HTR-8/SVneo (cell line): ENCODE measurements around the gene PPM1G.

Experiments used
- DNase-seq: peaks from one replicate; pipeline ENCODE4 v3.0.0; 2011; ENCODE audit warnings: low spot score, mixed read lengths; ENCODE audit not compliant: insufficient read length
- FAIRE-seq: peaks from 2 replicates; lab custom pipeline; 2011; peaks lifted over from hg19 to GRCh38; lab: Jason Lieb, UNC

The PPM1G gene

DNA sequence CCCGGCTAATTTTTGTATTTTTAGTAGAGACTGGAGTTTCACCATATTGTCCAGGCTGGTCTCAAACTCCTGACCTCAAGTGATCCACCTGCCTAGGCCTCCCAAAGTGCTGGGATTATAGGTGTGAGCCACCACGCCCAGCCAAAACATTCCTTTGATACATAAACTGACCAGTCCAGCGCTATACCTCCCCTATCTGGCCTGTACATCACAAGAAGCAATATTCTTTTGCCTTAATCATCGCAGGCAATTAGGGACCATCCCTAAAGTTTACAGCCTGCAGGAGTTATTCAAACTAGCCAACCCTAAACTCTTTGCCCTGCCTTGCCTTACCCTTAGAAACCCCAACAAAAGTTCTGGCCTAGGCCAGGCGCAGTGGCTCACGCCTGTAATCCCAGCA is 6.8 kb upstream of the PPM1G start:
- FAIRE-seq, result no peak
- DNase-seq, result no peak

DNA sequence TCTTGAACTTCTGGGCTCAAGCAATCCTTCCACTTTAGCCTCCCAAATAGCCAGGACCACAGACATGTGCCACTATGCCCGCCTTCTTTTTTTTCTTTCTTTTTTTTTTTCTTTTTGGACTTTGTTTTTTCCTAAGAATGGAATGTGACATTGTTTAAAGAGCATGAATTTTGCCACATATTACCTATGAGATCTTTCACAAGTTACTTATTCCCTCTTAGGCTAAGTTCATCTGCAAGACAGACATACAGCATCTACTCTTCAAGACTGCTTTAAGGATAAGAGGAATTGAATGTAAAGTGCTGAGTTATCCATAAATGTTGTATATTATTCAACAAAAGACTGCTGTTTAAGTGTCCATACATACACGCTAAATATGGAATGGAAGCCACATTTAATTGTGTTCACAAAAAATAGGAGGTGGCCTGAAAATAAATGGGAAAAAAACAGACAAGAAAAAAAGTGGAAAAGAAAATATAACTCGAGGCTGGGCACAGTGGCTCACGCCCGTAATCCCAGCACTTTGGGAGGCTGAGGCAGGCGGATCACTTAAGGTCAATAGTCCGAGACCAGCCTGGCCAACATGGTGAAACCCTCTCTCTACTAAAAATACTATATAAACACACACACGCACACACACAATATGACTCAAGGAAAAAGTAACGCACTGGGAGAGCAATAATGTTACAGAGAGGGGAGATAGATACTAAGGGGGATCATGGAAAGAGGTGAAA is 3.2 kb upstream of the PPM1G start:
- FAIRE-seq (no peak), DNase-seq (no peak)

DNA sequence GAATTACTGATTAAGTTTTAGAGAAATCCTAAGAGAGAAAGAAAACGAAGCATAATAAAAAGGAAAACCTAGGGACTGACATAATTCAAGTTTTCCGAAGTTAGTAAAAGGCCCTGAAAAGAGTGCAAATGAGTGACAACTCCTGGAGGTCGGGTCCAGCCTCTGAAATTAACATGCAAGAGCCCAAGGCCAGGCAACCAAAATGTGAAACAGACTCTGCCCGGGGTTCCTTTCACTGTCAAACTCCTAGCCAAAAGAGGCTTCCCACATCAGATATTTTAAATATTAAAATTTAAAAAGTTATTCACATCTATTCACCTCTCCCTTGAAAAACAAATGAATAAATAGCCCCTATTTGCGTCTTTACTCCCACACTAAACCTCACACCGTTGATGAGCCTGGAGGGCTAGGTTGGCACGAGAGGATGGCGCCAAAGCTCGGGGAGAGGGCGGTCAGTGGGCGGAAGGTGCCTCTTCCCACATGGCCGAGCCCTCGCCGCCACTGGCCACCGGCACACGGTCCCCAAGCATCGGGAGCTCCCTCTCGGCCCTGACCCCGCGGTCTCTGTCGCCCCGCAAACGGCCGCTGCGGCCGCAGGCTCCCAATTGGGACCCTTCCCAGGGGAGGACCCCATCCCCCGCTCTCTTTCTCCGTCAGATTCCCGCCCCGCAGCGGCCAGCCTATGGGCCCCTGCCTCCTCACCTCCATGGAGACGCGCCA is 630 bp downstream of the PPM1G start:
- DNase-seq, result peak; percentile 41

DNA sequence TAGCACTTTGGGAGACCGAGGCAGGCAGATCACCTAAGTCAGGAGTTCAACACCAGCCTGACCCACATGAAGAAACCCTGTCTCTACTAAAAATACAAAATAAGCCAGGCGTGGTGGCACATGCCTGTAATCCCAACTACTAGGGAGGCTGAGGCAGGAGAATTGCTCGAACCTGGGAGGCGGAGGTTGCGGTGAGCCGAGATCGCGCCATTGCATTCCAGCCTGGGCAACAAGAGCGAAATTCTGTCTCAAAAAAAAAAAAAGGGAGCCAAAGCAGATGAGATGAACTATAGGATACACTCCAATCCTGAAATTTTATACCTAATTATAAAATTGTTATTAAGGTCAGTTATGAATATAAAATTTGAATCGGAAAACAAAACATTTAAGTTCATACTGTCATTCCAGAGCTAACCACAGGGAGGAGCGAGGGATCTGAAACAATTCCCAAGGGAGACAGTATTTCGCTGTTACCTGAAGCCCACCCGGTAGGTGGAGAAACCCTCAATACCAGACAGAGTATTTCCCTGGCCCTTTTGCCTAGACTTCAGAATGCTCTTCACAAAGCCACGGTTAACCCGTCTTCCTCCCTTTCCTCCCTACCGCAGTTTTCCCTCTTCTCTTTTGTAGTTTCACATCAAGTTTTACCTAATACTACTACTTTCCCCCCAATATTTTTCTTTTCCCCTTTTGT is 1.4 kb downstream of the PPM1G start:
- FAIRE-seq (no peak), DNase-seq (peak; percentile 75)

More for the DNA sequence above, 630 bp downstream of the PPM1G start:
- no peak for FAIRE-seq

DNA sequence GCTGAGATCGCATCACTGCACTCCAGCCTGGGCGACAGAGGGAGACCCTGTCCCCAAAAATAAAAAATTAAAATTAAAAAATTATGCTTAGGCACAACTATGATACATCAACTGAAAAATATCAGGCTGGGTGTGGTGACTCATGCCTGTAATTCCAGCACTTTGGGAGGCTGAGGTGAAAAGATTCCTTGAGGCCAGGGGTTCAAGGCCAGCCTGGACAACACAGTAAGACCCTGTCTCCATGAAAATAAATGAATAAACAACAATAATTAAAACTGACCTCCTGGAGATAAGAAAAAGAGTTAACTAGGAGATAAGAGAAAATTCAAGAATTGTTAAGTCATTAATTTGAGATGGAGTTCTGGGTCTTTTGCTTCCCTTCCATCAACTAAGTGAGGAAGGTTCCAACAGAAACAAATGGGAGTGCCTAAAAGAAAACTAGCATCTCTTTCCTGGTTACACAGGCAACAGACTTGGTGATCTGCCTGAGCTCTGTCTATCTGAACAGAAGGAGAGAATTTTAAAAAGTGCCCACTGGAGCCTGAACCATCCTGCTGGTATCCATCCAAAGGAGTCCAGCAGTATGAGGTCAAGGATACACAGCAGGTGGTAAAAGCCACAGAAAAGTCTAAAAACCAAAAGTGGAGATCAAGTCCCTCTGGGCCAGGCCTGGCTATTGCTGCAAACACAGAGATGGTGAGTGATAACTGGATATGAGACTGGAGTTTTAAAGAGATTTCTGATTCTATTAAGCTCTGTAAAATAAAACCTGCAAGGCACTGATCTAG is 8.8 kb downstream of the PPM1G start:
- FAIRE-seq, result no peak
- DNase-seq, result no peak

DNA sequence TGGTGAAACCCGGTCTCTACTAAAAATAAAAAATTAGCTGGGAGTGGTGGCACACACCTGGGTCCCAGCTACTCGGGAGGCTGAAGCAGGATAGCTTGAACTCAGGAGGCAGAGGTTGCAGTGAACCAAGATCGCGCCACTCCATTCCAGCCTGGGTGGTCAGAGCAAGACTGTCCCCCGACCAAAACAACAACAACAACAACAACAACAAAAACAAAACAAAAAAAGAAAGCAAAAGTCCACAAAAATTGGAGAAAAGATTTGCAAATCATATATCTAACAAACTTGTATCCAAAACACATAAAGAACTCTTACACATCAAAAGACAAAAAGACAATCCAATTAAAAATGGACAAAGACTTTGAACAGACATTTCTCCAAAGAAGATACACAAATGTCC is 10.4 kb downstream of the PPM1G start:
- DNase-seq, result no peak
- no peak for FAIRE-seq

DNA sequence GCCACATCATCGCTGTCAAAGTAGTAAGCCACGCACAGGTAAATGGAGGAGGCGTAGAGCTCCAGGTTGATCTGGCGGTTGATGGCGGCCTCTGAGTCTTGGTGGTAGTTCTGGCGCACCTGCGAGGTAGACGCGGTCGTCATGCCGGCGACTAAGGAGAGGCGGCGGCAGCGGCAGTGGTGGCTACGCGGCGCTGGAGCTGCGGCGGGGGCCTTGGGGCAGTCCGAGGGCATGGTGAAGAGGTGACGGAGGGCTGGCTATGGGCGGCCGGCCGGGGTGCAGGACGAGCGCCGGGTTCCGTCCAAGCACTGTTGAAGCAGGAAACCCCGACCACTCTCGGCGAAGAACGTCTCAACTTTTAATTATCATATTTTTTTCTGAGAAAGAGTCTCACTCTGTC is 16.2 kb downstream of the PPM1G start:
- DNase-seq (no peak), FAIRE-seq (no peak)

DNA sequence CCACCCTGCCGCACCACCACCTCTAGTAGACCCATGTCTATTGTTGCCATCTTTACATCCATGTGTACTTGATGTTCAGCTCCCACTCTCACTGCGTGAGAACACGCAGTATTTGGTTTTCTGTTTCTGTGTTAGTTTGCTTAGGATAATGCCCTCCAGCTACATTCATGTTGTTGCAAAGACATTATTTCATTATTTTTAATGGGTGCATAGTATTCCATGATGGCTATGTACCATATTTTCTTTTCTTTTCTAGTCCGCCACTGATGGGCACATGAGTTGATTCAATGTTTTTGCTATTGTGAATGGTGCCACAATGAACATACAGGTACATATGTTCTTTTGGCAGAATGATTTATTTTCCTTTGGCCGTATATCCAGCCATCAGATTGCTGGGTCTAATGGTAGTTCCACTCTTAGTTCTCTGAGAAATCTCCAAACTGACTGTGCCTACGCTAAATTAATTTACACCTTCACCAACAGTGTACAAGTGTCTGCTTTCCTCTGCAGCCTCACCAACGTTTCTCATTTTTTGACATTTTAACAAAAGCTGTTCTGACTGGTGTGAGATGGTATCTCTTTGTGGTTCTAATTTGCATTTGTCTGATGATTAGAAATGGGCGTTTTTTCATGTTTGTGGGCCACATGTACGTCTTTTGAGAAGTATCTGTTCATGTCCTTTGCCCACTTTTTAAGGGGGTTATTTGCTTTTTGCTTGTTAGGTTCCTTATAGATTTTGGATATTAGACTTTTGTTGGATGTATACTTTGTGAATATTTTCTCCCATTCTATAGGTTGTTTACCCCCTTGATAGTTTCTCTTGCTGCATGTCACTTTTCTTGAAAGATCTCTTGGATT is 18.3 kb downstream of the PPM1G start:
- FAIRE-seq (no peak), DNase-seq (no peak)

DNA sequence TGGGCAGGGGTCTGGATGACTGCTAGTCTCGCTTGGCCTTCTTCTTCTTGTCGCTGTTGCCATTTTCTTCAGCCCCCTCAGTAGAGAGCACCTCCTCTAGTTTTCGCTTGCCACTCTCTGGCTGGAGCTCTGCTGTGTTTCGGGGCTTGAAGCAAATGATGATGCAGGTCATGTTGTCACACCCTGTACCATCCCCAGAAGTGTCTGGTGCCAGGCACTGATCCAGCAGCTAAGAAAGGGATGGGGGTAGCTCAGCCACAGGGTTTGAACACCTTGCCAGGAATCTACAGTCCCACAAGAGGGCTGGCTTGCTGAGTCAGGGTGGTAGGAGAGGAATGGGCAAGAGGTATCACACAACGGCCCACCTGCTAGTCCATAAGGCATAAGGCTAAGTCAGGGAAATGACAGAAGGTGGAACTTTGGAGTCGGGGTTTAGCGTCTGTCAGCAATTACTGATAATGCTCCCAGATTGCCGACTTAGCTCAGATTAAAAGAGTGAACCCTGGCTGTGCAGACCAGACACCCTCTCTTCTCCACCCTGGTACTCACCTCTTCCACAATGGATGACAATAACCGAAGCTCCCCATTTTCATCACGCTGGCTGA is 27.7 kb downstream of the PPM1G start:
- DNase-seq (no peak), FAIRE-seq (no peak)

DNA sequence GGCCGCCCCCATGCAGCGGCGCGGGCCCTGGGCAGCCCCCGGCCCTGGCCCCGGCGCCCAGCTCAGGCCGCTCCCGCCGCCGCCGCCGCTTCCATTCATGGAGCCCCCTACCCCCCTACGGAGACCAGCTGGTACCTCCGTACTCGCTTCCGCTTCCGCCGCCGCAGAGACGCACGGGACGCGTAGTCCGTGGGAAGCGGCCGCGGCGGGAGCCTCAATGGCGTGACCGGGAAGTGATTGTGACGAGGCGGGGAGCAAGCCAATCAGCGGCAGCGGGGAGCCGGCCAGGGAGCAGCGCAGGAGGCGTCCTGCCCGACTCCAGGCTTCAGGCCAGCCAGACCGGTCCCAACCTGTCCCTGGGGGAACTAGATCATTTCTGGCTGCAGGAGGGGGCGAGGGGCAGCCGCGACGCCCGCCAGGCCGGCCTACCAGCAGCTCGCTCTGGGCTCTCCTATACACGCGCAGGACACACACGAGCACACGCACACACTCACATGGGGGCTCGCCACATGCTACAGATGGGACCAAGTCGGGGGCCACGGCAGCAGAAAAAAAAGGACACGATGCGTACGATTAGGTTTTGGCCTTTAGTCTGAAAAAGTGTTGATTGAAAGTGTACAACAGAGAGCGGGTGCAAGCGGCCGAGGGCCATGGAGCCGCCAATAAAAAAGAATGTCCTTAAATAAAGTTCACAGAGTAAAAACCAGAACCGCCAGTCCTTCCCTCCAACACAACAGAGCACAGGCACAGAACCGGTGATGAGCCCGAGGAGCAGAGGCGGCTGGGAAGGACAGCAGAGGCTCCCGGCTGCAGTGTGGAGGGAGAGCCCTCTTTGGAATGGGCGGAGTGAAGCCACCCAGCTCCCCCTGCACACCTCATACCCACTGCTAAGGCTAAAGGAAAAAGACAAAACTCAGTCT is 28.5 kb downstream of the PPM1G start, which contains the start of gene ZNF513:
Gene ZNF513 (minus strand): TSS at position 109 of the 920 bp plus-strand sequence. CDS start 208 bp downstream, outside the sequence.
- FAIRE-seq (peak; percentile 98), DNase-seq (peak; percentile 91)

DNA sequence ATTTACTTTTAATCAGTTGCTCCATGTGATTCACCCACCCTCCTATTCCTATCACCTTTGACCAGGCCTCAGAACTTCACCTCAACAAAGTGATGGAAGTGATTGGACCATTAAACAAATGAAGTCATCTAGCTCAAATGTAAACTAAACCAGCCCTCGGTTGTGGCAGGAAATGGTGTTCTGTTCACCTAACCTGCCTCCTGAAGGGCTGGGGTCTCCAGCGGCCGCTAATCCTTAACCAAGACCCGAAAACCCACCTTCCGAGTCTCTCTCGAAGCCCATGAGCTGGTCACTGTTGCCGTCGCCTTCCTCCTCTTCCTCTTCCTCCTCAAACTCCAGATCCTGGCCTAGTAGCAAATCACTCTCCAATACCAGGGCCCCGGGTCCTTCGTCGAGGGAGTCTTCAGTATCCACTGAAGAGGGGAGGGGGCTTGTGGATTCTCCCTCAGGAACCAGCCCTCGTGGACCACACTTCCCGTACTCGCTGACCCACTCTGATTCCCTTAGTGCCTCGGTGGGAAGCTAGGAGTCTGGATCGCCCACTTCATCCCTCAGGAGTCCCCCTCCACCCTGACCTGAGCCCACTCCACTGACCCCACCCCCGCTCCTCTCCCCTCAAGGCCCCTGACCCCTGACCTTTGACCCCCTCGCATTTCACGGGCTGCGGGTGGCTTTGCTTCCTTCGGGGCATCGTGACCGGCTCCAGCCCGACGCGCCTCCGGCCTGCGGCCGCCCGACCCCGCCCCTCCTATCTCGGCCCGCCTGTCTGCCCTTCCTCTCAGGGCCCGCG is 29.4 kb downstream of the PPM1G start:
- DNase-seq, result peak; percentile 29
- no peak for FAIRE-seq

DNA sequence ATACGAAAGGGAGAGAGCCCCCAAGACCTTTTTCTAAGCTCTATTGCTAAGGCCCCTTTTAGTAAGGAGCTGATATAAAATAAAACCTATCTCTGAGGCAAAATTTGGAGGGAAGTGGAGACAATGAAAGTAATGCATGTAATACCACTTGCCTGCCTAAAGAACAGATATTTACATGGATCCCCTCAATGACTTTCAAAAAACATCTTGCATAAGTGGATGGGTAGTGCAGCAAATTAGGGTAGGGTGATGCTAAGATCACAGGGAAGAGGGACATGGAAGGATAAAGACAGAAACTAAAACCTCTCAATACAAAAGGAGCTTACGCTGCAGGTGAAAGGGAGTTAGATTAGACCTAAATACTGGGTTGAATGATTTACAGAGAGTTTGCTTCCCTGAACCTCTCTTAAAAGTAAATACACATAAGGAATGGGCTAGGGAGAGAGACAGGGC is 30.0 kb downstream of the PPM1G start:
- FAIRE-seq, result no peak
- no peak for DNase-seq

DNA sequence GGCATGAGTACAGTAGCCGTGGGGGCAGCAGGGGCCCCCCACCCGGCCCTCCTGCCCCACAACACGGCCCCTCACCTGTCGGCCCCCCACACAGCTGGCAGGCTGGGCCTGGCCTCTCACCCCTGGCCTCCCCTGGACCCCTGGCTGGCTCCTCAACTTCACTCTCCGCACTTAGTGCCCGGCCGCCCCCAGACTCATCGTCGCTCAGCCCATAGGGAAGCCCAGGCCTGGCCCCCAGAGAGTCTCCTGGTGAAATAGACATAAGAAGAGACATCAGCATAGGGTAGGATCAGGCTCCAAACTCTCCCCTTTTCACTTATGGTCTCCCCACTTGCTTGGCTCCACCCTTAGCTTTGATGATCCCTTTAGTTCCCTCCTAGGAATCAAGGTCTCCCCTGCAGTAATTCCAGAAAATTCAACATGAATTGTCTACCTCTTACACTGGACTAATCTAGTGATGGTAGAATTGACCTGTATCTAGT is 30.5 kb downstream of the PPM1G start:
- DNase-seq, result no peak
- FAIRE-seq, result no peak

DNA sequence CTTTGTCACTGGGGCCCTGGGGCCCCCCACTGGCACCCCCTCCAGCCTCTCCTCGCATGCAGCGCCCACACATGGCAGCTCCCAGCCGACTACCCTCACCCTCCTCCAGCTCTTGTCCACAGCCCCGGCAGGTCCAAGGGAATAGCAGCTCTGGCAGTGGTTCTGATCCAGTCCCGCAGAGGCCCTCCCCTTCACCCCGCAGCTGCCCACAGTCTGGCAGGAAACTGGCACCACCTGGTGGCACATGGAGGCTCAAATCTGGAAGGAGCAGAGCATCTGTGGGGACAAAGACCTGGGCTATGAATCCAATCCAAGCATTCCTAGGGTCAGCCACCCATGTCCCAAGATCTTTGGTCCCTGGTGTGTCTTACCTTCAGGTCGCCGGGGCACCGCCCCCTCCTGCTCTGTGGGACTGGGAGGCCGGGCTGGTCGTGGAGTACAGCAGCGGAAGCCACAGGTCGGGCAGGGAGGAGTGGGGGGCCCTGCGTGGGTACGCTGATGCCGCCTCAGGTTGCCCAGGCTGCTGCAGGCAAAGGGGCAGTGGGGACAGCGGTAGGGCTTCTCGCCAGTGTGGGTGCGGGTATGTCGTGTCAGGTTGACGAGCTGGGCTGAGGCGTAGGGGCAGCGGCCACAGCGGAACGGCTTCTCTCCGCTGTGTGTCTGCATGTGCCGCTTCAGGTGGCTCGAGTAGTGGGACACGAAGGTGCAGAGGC is 31.1 kb downstream of the PPM1G start:
- FAIRE-seq, result no peak
- DNase-seq, result no peak

DNA sequence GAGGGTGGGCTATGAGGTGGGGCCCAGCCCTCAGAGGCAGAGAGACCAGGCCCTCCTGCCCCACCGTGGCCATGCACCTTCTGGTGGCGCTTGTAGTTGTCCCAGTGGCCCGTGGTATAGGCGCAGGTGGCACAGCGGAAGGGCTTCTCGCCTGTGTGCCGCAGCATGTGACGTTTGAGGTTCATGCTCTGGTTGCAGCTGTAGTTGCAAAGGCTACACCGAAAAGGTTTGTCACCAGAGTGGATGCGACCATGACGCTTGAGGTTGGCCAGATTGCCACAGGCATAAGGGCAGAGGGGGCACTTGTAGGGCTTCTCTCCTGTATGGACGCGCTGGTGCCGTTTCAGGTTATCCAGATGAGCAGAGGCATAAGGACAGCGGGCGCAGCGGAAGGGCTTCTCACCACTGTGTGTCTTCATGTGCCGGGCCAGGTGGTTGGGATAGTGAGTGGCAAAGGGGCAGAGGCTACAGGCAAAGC is 31.7 kb downstream of the PPM1G start:
- DNase-seq, result no peak
- no peak for FAIRE-seq
